Activated CD4-positive, alpha-beta memory T cell treated with anti-CD3 and anti-CD28 coated beads, Interleukin-2, amount 10 ng/mL, durations not matched to agents 7 days and 5 days (primary cell): ENCODE measurements around the gene DCUN1D2. TPM values are rescaled to one million over a fixed set of nuclear protein-coding genes. Genes with fewer than 3 reads are reported as not detected.
"Not testable (repeated sequence)": the region's sequence is repeated elsewhere in the genome, so short reads cannot be mapped to it uniquely, and the experiment has no call there.

ENCODE experiments used
- CTCF ChIA-PET: fragments of 350-600 bp; sonication (Branson Sonifier 250); formaldehyde crosslinking; loops from one replicate; lab custom pipeline; 2021; ENCODE audit warnings: antibody characterized with exemption, inconsistent platforms; lab: Charles Lee
- POLR2A ChIA-PET: fragments of 350-600 bp; sonication (Branson Sonifier 250); formaldehyde crosslinking; loops from one replicate; lab custom pipeline; 2021; ENCODE audit warnings: antibody characterized with exemption; lab: Charles Lee
- DNase-seq: peaks from one replicate; pipeline ENCODE4 v3.0.0-alpha.2; 2020
- H3K27ac Mint-ChIP-seq: one replicate; pipeline ENCODE4 v1.8.0; 2021; ENCODE audit warnings: mild to moderate bottlenecking, mixed read lengths
- H3K27me3 Mint-ChIP-seq: one replicate; pipeline ENCODE4 v1.8.0; 2021; ENCODE audit warnings: mixed read lengths
- H3K36me3 Mint-ChIP-seq: one replicate; pipeline ENCODE4 v1.8.0; 2021; ENCODE audit warnings: low read depth, mixed read lengths
- H3K4me1 Mint-ChIP-seq: one replicate; pipeline ENCODE4 v1.8.0; 2021; ENCODE audit warnings: mixed read lengths
- H3K4me3 Mint-ChIP-seq: one replicate; pipeline ENCODE4 v1.8.0; 2021; ENCODE audit warnings: mild to moderate bottlenecking, mixed read lengths
- H3K9me3 Mint-ChIP-seq: one replicate; pipeline ENCODE4 v1.8.0; 2021; ENCODE audit warnings: mixed read lengths
- total RNA-seq, 2 experiments: library from RNA; stranded (reverse); gene quantifications; one replicate each; pipeline ENCODE4 v1.2.3, GENCODE V29; 2021

Gene DCUN1D2
- total RNA-seq, 2 experiments from 2014 or later: 17.0 to 17.7 TPM

GRCh38 chr13:113437408-113438010, 53.0 kb downstream of the DCUN1D2 start:
- CTCF ChIA-PET: no interaction called here
- H3K27ac Mint-ChIP-seq: no peak overlapping the region

GRCh38 chr13:113436866-113437265, 53.6 kb downstream of the DCUN1D2 start:
- H3K36me3 Mint-ChIP-seq, DNase-seq, H3K9me3 Mint-ChIP-seq, H3K27me3 Mint-ChIP-seq, H3K27ac Mint-ChIP-seq, H3K4me3 Mint-ChIP-seq, CTCF ChIA-PET, H3K4me1 Mint-ChIP-seq: not testable (repeated sequence)
- POLR2A ChIA-PET: interaction anchor here (1.2 kb wide), 1 partner anchor 53 kb away, joined by 3 read pairs; the partner anchor contains the start of gene DCUN1D2

More at GRCh38 chr13:113437408-113438010, 53.0 kb downstream of the DCUN1D2 start:
- Mint-ChIP-seq H3K27me3 (no peaks in the 10 kb centered on the region), H3K4me3 (no peak overlapping the region), H3K9me3 (peaks cover 2% of the 10 kb centered on the region), H3K4me1 (no peaks in the 10 kb centered on the region), H3K36me3 (no peaks in the 10 kb centered on the region)
- POLR2A ChIA-PET: interaction anchor here (1.2 kb wide), 1 partner anchor 52 kb away, joined by 3 read pairs; the partner anchor contains the start of gene DCUN1D2
- no peak for DNase-seq

- H3K4me1 Mint-ChIP-seq, H3K27me3 Mint-ChIP-seq, H3K4me3 Mint-ChIP-seq, H3K27ac Mint-ChIP-seq, CTCF ChIA-PET, DNase-seq, H3K36me3 Mint-ChIP-seq, H3K9me3 Mint-ChIP-seq, POLR2A ChIA-PET: not testable (repeated sequence)
These were observed 54.6 kb downstream of the DCUN1D2 start for GRCh38 chr13:113435907-113436306.

- CTCF ChIA-PET: no interaction called here
- POLR2A ChIA-PET: no interaction called here
These were observed 57.1 kb downstream of the DCUN1D2 start for GRCh38 chr13:113433391-113433916.

GRCh38 chr13:113432506-113433270, 57.8 kb downstream of the DCUN1D2 start:
- ChIA-PET CTCF (no interaction called here), POLR2A (no interaction called here)
- no peaks in the 10 kb centered on the region for H3K36me3 Mint-ChIP-seq
- peaks cover 2% of the 10 kb centered on the region for H3K9me3 Mint-ChIP-seq
- H3K4me3 Mint-ChIP-seq: no peak overlapping the region
- DNase-seq: no peak
- no peak overlapping the region for H3K27ac Mint-ChIP-seq
- no peaks in the 10 kb centered on the region for H3K4me1 Mint-ChIP-seq
- H3K27me3 Mint-ChIP-seq: no peaks in the 10 kb centered on the region

More at GRCh38 chr13:113433391-113433916, 57.1 kb downstream of the DCUN1D2 start:
- Mint-ChIP-seq H3K27me3 (no peaks in the 10 kb centered on the region), H3K27ac (no peak overlapping the region), H3K4me1 (no peaks in the 10 kb centered on the region), H3K4me3 (no peak overlapping the region), H3K9me3 (peaks cover 2% of the 10 kb centered on the region), H3K36me3 (no peaks in the 10 kb centered on the region)
- no peak for DNase-seq

GRCh38 chr13:113431171-113431570, 59.3 kb downstream of the DCUN1D2 start:
- H3K36me3 Mint-ChIP-seq: no peaks in the 10 kb centered on the region
- no peak overlapping the region for H3K27ac Mint-ChIP-seq
- H3K4me1 Mint-ChIP-seq: no peaks in the 10 kb centered on the region
- no peaks in the 10 kb centered on the region for H3K9me3 Mint-ChIP-seq
- no peak overlapping the region for H3K4me3 Mint-ChIP-seq
- CTCF ChIA-PET: no interaction called here
- DNase-seq: no peak
- POLR2A ChIA-PET: no interaction called here
- no peaks in the 10 kb centered on the region for H3K27me3 Mint-ChIP-seq

GRCh38 chr13:113430378-113431110, 60.0 kb downstream of the DCUN1D2 start:
- DNase-seq: no peak
- Mint-ChIP-seq H3K4me3 (no peak overlapping the region), H3K9me3 (no peaks in the 10 kb centered on the region), H3K27ac (no peak overlapping the region), H3K4me1 (no peaks in the 10 kb centered on the region), H3K27me3 (no peaks in the 10 kb centered on the region), H3K36me3 (no peaks in the 10 kb centered on the region)
- ChIA-PET CTCF (no interaction called here), POLR2A (no interaction called here)

GRCh38 chr13:113429608-113429985, 60.9 kb downstream of the DCUN1D2 start:
- Mint-ChIP-seq H3K4me3 (no peak overlapping the region), H3K9me3 (no peaks in the 10 kb centered on the region), H3K27me3 (no peaks in the 10 kb centered on the region), H3K36me3 (no peaks in the 10 kb centered on the region), H3K27ac (no peak overlapping the region), H3K4me1 (no peaks in the 10 kb centered on the region)
- ChIA-PET POLR2A (no interaction called here), CTCF (no interaction called here)
- DNase-seq: no peak

GRCh38 chr13:113428871-113429607, 61.5 kb downstream of the DCUN1D2 start:
- H3K36me3 Mint-ChIP-seq: no peaks in the 10 kb centered on the region
- CTCF ChIA-PET: no interaction called here
- no peaks in the 10 kb centered on the region for H3K4me1 Mint-ChIP-seq
- H3K4me3 Mint-ChIP-seq: no peak overlapping the region
- no peaks in the 10 kb centered on the region for H3K9me3 Mint-ChIP-seq
- no peaks in the 10 kb centered on the region for H3K27me3 Mint-ChIP-seq
- no peak for DNase-seq
- POLR2A ChIA-PET: no interaction called here
- no peak overlapping the region for H3K27ac Mint-ChIP-seq

GRCh38 chr13:113428469-113428865, 62.0 kb downstream of the DCUN1D2 start:
- POLR2A ChIA-PET: no interaction called here
- H3K27ac Mint-ChIP-seq: no peak overlapping the region
- no peaks in the 10 kb centered on the region for H3K4me1 Mint-ChIP-seq
- no peak for DNase-seq
- H3K4me3 Mint-ChIP-seq: no peak overlapping the region
- no peaks in the 10 kb centered on the region for H3K27me3 Mint-ChIP-seq
- no peaks in the 10 kb centered on the region for H3K9me3 Mint-ChIP-seq
- H3K36me3 Mint-ChIP-seq: no peaks in the 10 kb centered on the region
- CTCF ChIA-PET: no interaction called here

GRCh38 chr13:113427562-113428468, 62.7 kb downstream of the DCUN1D2 start:
- Mint-ChIP-seq H3K4me3 (no peak overlapping the region), H3K4me1 (no peaks in the 10 kb centered on the region), H3K36me3 (no peaks in the 10 kb centered on the region), H3K9me3 (no peaks in the 10 kb centered on the region), H3K27me3 (no peaks in the 10 kb centered on the region), H3K27ac (no peak overlapping the region)
- no peak for DNase-seq
- CTCF ChIA-PET: no interaction called here
- POLR2A ChIA-PET: no interaction called here

GRCh38 chr13:113426591-113426986, 63.9 kb downstream of the DCUN1D2 start:
- CTCF ChIA-PET: interaction anchor here (1.1 kb wide), 1 partner anchor 33 kb away, joined by 3 read pairs; no protein-coding TSS in a partner anchor
- H3K27me3 Mint-ChIP-seq: no peaks in the 10 kb centered on the region
- no peaks in the 10 kb centered on the region for H3K36me3 Mint-ChIP-seq
- POLR2A ChIA-PET: no interaction called here
- no peak overlapping the region for H3K4me3 Mint-ChIP-seq
- H3K27ac Mint-ChIP-seq: no peak overlapping the region
- H3K9me3 Mint-ChIP-seq: no peaks in the 10 kb centered on the region
- no peak for DNase-seq
- no peaks in the 10 kb centered on the region for H3K4me1 Mint-ChIP-seq
